AG04450 (cell line): Measurements from ENCODE around the gene SLC7A11. TPM values are rescaled to one million over a fixed set of nuclear protein-coding genes. Genes with fewer than 3 reads are reported as not detected.

Source experiments
- CTCF ChIA-PET: fragments of 300-600, 350-600 bp; formaldehyde crosslinking; extraction: SDS; loops from one replicate; lab custom pipeline; 2022; ENCODE audit warnings: antibody characterized with exemption, inconsistent platforms; lab: Charles Lee
- POLR2A ChIA-PET: fragments of 350-600 bp; formaldehyde crosslinking; extraction: SDS; loops from one replicate; lab custom pipeline; 2021; ENCODE audit warnings: antibody characterized with exemption, inconsistent platforms; lab: Yijun Ruan, JAX
- DNase-seq: peaks from one replicate; pipeline ENCODE4 v3.0.0-alpha.2; 2011; ENCODE audit warnings: low read depth, low spot score
- H3K27ac ChIP-seq: one replicate; pipeline ENCODE4 v1.5.1; 2012; ENCODE audit warnings: low read depth, low read length, control low read depth
- H3K27me3 ChIP-seq: one replicate; pipeline ENCODE4 v1.6.0; 2012; ENCODE audit warnings: low read length; ENCODE audit not compliant: control insufficient read depth, insufficient read depth
- H3K4me3 ChIP-seq: 2 replicates; pipeline ENCODE4 v1.5.1; 2011; ENCODE audit warnings: mild to moderate bottlenecking, low read depth, low read length, control low read depth
- H3K9me3 ChIP-seq: 2 replicates; pipeline ENCODE4 v1.5.1; 2012; ENCODE audit warnings: low read length; ENCODE audit not compliant: control insufficient read depth, insufficient read depth
- polyA plus RNA-seq: library from polyadenylated mRNA; depleted of rRNA; stranded (reverse); fragments of >200 nt; gene quantifications from 2 replicates; pipeline ENCODE4 v1.2.3, GENCODE V29; 2011
- TF ChIP-seq, protein P1 (sequence below): IDR thresholded peaks from 2 replicates; pipeline ENCODE4 v1.5.1; 2011; ENCODE audit warnings: low read depth, low read length, control low read depth, inconsistent platforms

The SLC7A11 gene
- polyA plus RNA-seq, 1 experiment: 80.5 TPM

DNA sequence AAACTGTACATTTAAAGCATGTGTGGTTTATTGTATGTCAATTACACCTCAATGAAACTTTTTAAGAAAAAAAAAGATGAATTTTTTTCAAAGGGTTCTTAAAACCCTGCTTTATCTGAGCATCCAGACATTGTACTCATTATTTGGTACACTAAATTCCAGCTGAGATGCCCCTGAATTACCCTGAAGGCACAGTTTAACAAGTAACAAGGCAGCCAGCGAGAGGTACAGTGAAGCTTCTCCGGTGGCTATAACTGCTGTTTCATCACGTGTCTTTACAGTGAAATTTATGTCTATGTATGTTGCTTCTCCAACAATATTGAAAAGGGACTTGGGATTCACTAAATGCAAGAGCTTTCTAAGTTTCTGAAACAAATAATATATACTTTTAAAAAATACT, 15.8 kb downstream of the SLC7A11 start:
- TF ChIP-seq, protein P1, sequence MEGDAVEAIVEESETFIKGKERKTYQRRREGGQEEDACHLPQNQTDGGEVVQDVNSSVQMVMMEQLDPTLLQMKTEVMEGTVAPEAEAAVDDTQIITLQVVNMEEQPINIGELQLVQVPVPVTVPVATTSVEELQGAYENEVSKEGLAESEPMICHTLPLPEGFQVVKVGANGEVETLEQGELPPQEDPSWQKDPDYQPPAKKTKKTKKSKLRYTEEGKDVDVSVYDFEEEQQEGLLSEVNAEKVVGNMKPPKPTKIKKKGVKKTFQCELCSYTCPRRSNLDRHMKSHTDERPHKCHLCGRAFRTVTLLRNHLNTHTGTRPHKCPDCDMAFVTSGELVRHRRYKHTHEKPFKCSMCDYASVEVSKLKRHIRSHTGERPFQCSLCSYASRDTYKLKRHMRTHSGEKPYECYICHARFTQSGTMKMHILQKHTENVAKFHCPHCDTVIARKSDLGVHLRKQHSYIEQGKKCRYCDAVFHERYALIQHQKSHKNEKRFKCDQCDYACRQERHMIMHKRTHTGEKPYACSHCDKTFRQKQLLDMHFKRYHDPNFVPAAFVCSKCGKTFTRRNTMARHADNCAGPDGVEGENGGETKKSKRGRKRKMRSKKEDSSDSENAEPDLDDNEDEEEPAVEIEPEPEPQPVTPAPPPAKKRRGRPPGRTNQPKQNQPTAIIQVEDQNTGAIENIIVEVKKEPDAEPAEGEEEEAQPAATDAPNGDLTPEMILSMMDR: no peak
- no peak for DNase-seq
- Histone ChIP-seq H3K4me3 (no peak overlapping the region), H3K9me3 (no peaks in the 10 kb centered on the region), H3K27ac (no peak overlapping the region), H3K27me3 (no peaks in the 10 kb centered on the region)
- ChIA-PET POLR2A (no interaction called here), CTCF (no interaction called here)

DNA sequence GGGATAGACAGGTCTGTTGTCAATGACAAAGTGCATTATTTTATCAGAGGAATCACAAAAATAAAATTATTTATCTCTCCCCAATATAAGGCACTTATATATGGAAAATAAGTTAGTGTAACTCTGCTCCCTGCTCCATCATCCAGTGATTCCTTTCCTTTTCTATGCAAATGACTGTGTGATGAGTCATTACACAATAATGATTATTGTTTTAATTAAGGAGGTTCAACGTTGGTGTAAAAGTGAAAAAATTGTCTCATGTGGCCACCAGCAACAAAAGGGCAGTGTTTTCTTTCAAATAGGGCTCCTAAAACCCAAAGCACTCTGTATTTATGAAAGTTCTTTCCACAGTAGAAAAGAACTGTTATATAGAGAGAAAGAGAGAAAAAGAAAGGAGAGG, 16.7 kb downstream of the SLC7A11 start:
- ChIA-PET POLR2A (no interaction called here), CTCF (no interaction called here)
- no peak overlapping the region for H3K4me3 ChIP-seq
- H3K27ac ChIP-seq: no peak overlapping the region
- no peak for DNase-seq
- no peaks in the 10 kb centered on the region for H3K9me3 ChIP-seq
- TF ChIP-seq, protein P1: no peak
- H3K27me3 ChIP-seq: no peaks in the 10 kb centered on the region

DNA sequence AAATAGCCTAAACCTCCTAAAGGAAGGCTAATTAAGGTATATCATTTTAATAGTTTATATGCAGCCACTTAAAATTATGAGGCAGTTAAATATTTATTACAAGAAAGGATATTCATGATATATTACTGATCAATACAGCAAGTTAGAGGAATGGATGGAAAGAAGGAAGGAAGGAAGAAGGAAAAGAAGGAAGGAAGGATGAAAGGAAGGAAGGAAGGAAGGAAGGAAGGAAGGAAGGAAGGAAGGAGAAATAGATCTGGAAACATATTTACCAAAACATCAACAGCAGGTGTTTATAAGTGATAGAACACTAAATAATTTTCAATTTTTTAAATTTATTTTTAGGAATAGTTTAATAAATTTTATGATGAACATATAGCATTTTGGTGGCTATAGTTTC, 17.5 kb downstream of the SLC7A11 start:
- Histone ChIP-seq H3K27me3 (no peaks in the 10 kb centered on the region), H3K4me3 (no peak overlapping the region), H3K27ac (no peak overlapping the region), H3K9me3 (no peaks in the 10 kb centered on the region)
- ChIA-PET CTCF (no interaction called here), POLR2A (no interaction called here)
- DNase-seq: no peak
- TF ChIP-seq, protein P1: no peak

DNA sequence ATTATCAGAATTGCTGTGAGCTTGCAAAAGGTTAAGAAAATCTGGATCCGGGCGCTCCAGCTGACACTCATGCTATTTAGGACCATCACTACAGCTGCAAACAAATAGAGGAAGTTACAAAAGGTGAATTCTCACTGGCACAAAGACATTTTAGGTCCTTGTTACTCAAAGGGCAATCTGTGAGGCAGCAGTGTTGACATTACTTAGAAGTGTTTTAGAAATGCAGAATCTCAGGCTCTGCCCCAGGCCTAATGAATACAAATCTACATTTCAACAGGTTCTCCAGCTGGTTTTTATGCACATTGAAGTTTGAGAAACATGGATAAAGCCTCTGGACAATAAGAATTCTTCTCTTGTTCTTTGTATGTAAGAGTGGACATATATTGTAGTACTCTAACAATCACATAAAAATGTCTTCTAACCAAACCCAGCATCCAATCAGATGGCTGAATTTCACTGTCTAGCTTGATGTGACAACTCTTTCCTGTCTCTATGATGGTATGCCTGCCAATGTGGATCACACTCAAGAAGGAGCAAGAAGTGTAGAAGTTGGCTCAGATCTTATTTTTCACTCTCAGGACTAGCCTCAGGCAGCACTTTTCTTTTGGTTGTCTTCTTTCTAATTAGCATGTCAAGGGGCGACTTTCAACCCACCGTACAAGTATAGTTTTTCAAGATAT, 18.8 kb downstream of the SLC7A11 start:
- CTCF ChIA-PET: no interaction called here
- no peaks in the 10 kb centered on the region for H3K9me3 ChIP-seq
- DNase-seq: no peak
- TF ChIP-seq, protein P1: no peak
- H3K27ac ChIP-seq: no peak overlapping the region
- no peak overlapping the region for H3K4me3 ChIP-seq
- H3K27me3 ChIP-seq: no peaks in the 10 kb centered on the region
- POLR2A ChIA-PET: no interaction called here

DNA sequence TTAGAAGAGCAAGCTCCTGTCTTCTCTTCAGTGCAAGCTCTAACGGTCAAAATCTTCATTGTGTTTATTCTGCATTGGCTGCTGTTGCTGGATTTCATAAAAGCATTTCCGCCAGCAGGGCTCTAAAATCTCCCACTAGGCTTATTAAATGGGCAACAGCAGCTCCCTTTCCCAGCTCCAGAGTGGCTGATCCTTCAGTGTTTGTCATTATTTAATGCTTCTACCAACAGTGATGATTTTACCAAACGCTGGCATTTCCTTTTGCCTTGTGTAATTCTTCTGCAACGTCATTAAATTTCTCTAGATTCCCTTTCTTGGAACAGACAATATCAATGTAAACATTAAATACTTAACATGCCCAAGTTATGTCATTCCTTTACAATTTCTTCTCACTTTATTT, 20.1 kb downstream of the SLC7A11 start:
- TF ChIP-seq, protein P1: peak; percentile 26
- CTCF ChIA-PET: interaction anchor here (0.6 to 1.6 kb wide), 4 partner anchors 13 to 459 kb away, joined by 3 to 7 read pairs (median 6); no protein-coding TSS in a partner anchor

More for the DNA sequence above, 20.1 kb downstream of the SLC7A11 start:
- DNase-seq: peak; percentile 70
- no peaks in the 10 kb centered on the region for H3K27me3 ChIP-seq
- H3K27ac ChIP-seq: peak overlapping the region; percentile 59
- POLR2A ChIA-PET: interaction anchor here (1.0 to 1.3 kb wide), 2 partner anchors 14 to 20 kb away, joined by 3 to 7 read pairs; partner anchors contain the start of gene SLC7A11
- no peak overlapping the region for H3K4me3 ChIP-seq
- no peaks in the 10 kb centered on the region for H3K9me3 ChIP-seq
